Measurements from ENCODE around the gene LGALSL.

LGALSL gene

GRCh38 chr2:64451051-64451450, 2.9 kb upstream of the LGALSL start:
- no peak for DNase-seq (ENCODE audit: low read depth)
- no peak overlapping the region for H3K4me3 ChIP-seq (ENCODE audit: low read depth, low read length)
- in situ Hi-C loops (cut with HindIII; ENCODE audit: low sequenced_read_pairs) = no loop called here
- no peak for TF ChIP-seq CTCF (IDR thresholded peaks at IDR 0.05; ENCODE audit: low read depth, low read length, missing control alignments)

- no peak for TF ChIP-seq CTCF (IDR thresholded peaks at IDR 0.05; ENCODE audit: low read depth, low read length, missing control alignments)
- in situ Hi-C loops (cut with HindIII; ENCODE audit: low sequenced_read_pairs) = no loop called here
- DNase-seq (ENCODE audit: low read depth) = no peak
- H3K4me3 ChIP-seq (ENCODE audit: low read depth, low read length) = peak overlapping the region; percentile 59
Observed at GRCh38 chr2:64454386-64455332, 697 bp downstream of the LGALSL start.

GRCh38 chr2:64455545-64455944, 1.6 kb downstream of the LGALSL start:
- no peak overlapping the region for H3K4me3 ChIP-seq (ENCODE audit: low read depth, low read length)
- no peak for TF ChIP-seq CTCF (IDR thresholded peaks at IDR 0.05; ENCODE audit: low read depth, low read length, missing control alignments)
- in situ Hi-C loops (cut with HindIII; ENCODE audit: low sequenced_read_pairs) = no loop called here
- no peak for DNase-seq (ENCODE audit: low read depth)

DNA sequence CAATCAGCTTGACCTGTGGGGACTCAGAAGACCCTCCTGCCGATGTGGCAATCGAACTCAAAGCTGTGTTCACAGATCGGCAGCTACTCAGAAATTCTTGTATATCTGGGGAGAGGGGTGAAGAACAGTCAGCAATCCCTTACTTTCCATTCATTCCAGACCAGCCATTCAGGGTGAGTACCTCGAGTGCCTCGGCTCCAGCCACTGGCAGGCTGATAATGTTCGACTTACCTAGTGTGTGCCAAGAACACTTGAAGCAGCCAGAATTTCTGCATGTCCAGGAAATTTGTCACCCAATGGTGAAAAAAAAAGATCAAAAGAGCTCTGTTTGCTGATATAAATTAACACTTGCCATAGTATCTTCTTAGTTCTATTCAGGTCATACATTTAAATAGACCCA, 2.3 kb downstream of the LGALSL start:
- in situ Hi-C loops (cut with HindIII; ENCODE audit: low sequenced_read_pairs) = no loop called here
- no peak overlapping the region for H3K4me3 ChIP-seq (ENCODE audit: low read depth, low read length)
- TF ChIP-seq CTCF (IDR thresholded peaks at IDR 0.05; ENCODE audit: low read depth, low read length, missing control alignments) = no peak
- DNase-seq (ENCODE audit: low read depth) = no peak

- in situ Hi-C loops (cut with HindIII; ENCODE audit: low sequenced_read_pairs) = no loop called here
- TF ChIP-seq CTCF (IDR thresholded peaks at IDR 0.05; ENCODE audit: low read depth, low read length, missing control alignments) = no peak
- no peak for DNase-seq (ENCODE audit: low read depth)
- no peak overlapping the region for H3K4me3 ChIP-seq (ENCODE audit: low read depth, low read length)
Observed at GRCh38 chr2:64457524-64457923, 3.6 kb downstream of the LGALSL start.

- H3K4me3 ChIP-seq (ENCODE audit: low read depth, low read length) = no peak overlapping the region
- no peak for TF ChIP-seq CTCF (IDR thresholded peaks at IDR 0.05; ENCODE audit: low read depth, low read length, missing control alignments)
- DNase-seq (ENCODE audit: low read depth) = no peak
- in situ Hi-C loops (cut with HindIII; ENCODE audit: low sequenced_read_pairs) = no loop called here
Observed at GRCh38 chr2:64459575-64459974, 5.6 kb downstream of the LGALSL start.
